HG03039 (cell line): Measurements from ENCODE around the gene OASL.

Source experiments
- ATAC-seq: cut with Tn5 transposase; IDR thresholded peaks from one replicate; pipeline ENCODE4 v1.9.1; 2021; ENCODE audit warnings: mild to moderate bottlenecking, moderate library complexity; ENCODE audit not compliant: unreplicated experiment

OASL gene

GRCh38 chr12:120994059-120994458 is 45.0 kb downstream of the OASL start:
- no peak for ATAC-seq

GRCh38 chr12:120993496-120993895 is 45.5 kb downstream of the OASL start:
- ATAC-seq, result no peak

- no peak for ATAC-seq
These were observed 46.1 kb downstream of the OASL start for GRCh38 chr12:120992989-120993388.

GRCh38 chr12:120991965-120992364 is 47.1 kb downstream of the OASL start:
- ATAC-seq, result no peak

GRCh38 chr12:120990487-120991055 is 48.5 kb downstream of the OASL start:
- ATAC-seq, result no peak

GRCh38 chr12:120989687-120990086 is 49.4 kb downstream of the OASL start:
- ATAC-seq, result no peak

GRCh38 chr12:120988658-120989057 is 50.4 kb downstream of the OASL start:
- ATAC-seq, result no peak

- ATAC-seq, result no peak
These were observed 50.8 kb downstream of the OASL start for GRCh38 chr12:120988234-120988633.

GRCh38 chr12:120984351-120984898 is 54.6 kb downstream of the OASL start:
- no peak for ATAC-seq

GRCh38 chr12:120983759-120984158 is 55.3 kb downstream of the OASL start:
- ATAC-seq, result no peak

- no peak for ATAC-seq
These were observed 56.4 kb downstream of the OASL start for GRCh38 chr12:120982659-120983058.

- no peak for ATAC-seq
These were observed 57.6 kb downstream of the OASL start for GRCh38 chr12:120981407-120981941.

GRCh38 chr12:120980800-120981368 is 58.2 kb downstream of the OASL start:
- no peak for ATAC-seq

- no peak for ATAC-seq
These were observed 59.0 kb downstream of the OASL start for GRCh38 chr12:120979862-120980696.

- ATAC-seq, result no peak
These were observed 59.7 kb downstream of the OASL start for GRCh38 chr12:120979220-120979861.

- no peak for ATAC-seq
These were observed 60.5 kb downstream of the OASL start, which contains the start of gene HNF1A for GRCh38 chr12:120978296-120979219. HNF1A (plus strand) TSS chr12:120978543; CDS start chr12:120978769, 226 bp downstream.

- ATAC-seq, result no peak
These were observed 61.3 kb downstream of the OASL start for GRCh38 chr12:120977531-120978295.

GRCh38 chr12:120972870-120973543 is 66.0 kb downstream of the OASL start:
- ATAC-seq, result no peak
